AG04450 (cell line): Measurements from ENCODE around the gene BNC2. TPM values are rescaled to one million over a fixed set of nuclear protein-coding genes. Genes with fewer than 3 reads are reported as not detected.

ENCODE experiments used
- CTCF ChIA-PET: fragments of 300-600, 350-600 bp; formaldehyde crosslinking; extraction: SDS; loops from one replicate; lab custom pipeline; 2022; ENCODE audit warnings: antibody characterized with exemption, inconsistent platforms; lab: Charles Lee
- POLR2A ChIA-PET: fragments of 350-600 bp; formaldehyde crosslinking; extraction: SDS; loops from one replicate; lab custom pipeline; 2021; ENCODE audit warnings: antibody characterized with exemption, inconsistent platforms; lab: Yijun Ruan, JAX
- DNase-seq: peaks from one replicate; pipeline ENCODE4 v3.0.0-alpha.2; 2011; ENCODE audit warnings: low read depth, low spot score
- H3K27ac ChIP-seq: one replicate; pipeline ENCODE4 v1.5.1; 2012; ENCODE audit warnings: low read depth, low read length, control low read depth
- H3K27me3 ChIP-seq: one replicate; pipeline ENCODE4 v1.6.0; 2012; ENCODE audit warnings: low read length; ENCODE audit not compliant: control insufficient read depth, insufficient read depth
- H3K4me3 ChIP-seq: 2 replicates; pipeline ENCODE4 v1.5.1; 2011; ENCODE audit warnings: mild to moderate bottlenecking, low read depth, low read length, control low read depth
- H3K9me3 ChIP-seq: 2 replicates; pipeline ENCODE4 v1.5.1; 2012; ENCODE audit warnings: low read length; ENCODE audit not compliant: control insufficient read depth, insufficient read depth
- polyA plus RNA-seq: library from polyadenylated mRNA; depleted of rRNA; stranded (reverse); fragments of >200 nt; gene quantifications from 2 replicates; pipeline ENCODE4 v1.2.3, GENCODE V29; 2011
- small RNA-seq: library from RNA; depleted of rRNA; stranded (forward); fragments of <200 nt; gene quantifications from one replicate; pipeline ENCODE3, GENCODE V24; 2012; ENCODE audit warnings: low read depth; ENCODE audit not compliant: insufficient read length
- TF ChIP-seq, protein P1 (sequence below): IDR thresholded peaks from 2 replicates; pipeline ENCODE4 v1.5.1; 2011; ENCODE audit warnings: low read depth, low read length, control low read depth, inconsistent platforms

Gene BNC2
- polyA plus RNA-seq, 1 experiment = 49.0 TPM

- Histone ChIP-seq H3K27ac (no peak overlapping the region), H3K27me3 (no peaks in the 10 kb centered on the region), H3K9me3 (peaks cover 11% of the 10 kb centered on the region), H3K4me3 (no peak overlapping the region)
- ChIA-PET CTCF (no interaction called here), POLR2A (no interaction called here)
- TF ChIP-seq, protein P1, sequence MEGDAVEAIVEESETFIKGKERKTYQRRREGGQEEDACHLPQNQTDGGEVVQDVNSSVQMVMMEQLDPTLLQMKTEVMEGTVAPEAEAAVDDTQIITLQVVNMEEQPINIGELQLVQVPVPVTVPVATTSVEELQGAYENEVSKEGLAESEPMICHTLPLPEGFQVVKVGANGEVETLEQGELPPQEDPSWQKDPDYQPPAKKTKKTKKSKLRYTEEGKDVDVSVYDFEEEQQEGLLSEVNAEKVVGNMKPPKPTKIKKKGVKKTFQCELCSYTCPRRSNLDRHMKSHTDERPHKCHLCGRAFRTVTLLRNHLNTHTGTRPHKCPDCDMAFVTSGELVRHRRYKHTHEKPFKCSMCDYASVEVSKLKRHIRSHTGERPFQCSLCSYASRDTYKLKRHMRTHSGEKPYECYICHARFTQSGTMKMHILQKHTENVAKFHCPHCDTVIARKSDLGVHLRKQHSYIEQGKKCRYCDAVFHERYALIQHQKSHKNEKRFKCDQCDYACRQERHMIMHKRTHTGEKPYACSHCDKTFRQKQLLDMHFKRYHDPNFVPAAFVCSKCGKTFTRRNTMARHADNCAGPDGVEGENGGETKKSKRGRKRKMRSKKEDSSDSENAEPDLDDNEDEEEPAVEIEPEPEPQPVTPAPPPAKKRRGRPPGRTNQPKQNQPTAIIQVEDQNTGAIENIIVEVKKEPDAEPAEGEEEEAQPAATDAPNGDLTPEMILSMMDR = no peak
- no peak for DNase-seq
Measured at GRCh38 chr9:16361939-16362338, 508.5 kb downstream of the BNC2 start.

GRCh38 chr9:16361118-16361517 lies 509.4 kb downstream of the BNC2 start:
- Histone ChIP-seq H3K4me3 (no peak overlapping the region), H3K27ac (no peak overlapping the region), H3K27me3 (no peaks in the 10 kb centered on the region), H3K9me3 (peaks cover 11% of the 10 kb centered on the region)
- DNase-seq = no peak
- TF ChIP-seq, protein P1 = no peak
- ChIA-PET POLR2A (no interaction called here), CTCF (no interaction called here)

GRCh38 chr9:16360247-16360646 lies 510.2 kb downstream of the BNC2 start:
- CTCF ChIA-PET = no interaction called here
- peaks cover 11% of the 10 kb centered on the region for H3K9me3 ChIP-seq
- no peak overlapping the region for H3K27ac ChIP-seq
- TF ChIP-seq, protein P1 = no peak
- H3K4me3 ChIP-seq = no peak overlapping the region
- H3K27me3 ChIP-seq = no peaks in the 10 kb centered on the region
- POLR2A ChIA-PET = no interaction called here
- DNase-seq = no peak

Small RNA genes lying within 50 kb of the gene (small RNA-seq; reads per million reads assigned to genes)
- not detected for gene LSM1P1
